PC-3 (cell line): Measurements from ENCODE around the gene DLGAP1.

Experiments used
- EZH2phosphoT487 ChIP-seq: fragments of 300-600 bp; sonication (generic); IDR thresholded peaks from 2 replicates; pipeline ENCODE4 v1.6.1; 2018; ENCODE audit warnings: mild to moderate bottlenecking, antibody characterized with exemption, low read length, borderline replicate concordance
- TF ChIP-seq, protein P1 (sequence below): fragments of 300-600 bp; sonication (generic); conservative IDR thresholded peaks from 2 replicates; pipeline ENCODE4 v1.5.1; 2017; ENCODE audit warnings: antibody characterized with exemption, low read depth, mild to moderate bottlenecking, low read length

DNA sequence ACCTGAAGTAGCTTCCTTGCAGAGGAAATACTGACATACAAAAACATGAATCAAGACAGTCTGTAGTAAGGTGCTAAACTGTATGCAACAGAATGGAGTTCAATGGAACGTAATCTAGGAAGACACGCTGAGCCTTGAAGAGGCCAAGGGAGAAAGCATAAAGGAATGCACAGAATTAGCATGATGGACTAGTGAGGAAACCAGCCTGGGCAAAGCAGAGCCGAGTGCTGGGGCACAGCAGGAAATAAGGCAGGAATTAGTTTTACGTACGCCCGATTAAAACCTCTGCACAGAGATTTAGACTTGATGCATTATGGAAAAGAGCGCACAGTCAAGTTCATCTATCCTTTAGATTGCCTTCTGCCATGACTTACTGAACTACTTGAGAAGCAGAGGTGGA, 200.3 kb downstream of the DLGAP1 start:
- TF ChIP-seq, protein P1, sequence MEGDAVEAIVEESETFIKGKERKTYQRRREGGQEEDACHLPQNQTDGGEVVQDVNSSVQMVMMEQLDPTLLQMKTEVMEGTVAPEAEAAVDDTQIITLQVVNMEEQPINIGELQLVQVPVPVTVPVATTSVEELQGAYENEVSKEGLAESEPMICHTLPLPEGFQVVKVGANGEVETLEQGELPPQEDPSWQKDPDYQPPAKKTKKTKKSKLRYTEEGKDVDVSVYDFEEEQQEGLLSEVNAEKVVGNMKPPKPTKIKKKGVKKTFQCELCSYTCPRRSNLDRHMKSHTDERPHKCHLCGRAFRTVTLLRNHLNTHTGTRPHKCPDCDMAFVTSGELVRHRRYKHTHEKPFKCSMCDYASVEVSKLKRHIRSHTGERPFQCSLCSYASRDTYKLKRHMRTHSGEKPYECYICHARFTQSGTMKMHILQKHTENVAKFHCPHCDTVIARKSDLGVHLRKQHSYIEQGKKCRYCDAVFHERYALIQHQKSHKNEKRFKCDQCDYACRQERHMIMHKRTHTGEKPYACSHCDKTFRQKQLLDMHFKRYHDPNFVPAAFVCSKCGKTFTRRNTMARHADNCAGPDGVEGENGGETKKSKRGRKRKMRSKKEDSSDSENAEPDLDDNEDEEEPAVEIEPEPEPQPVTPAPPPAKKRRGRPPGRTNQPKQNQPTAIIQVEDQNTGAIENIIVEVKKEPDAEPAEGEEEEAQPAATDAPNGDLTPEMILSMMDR: no peak
- TF ChIP-seq EZH2phosphoT487: no peak
